HG03095 (cell line): ENCODE results near the gene RGP1.

Experiments used
- ATAC-seq: cut with Tn5 transposase; IDR thresholded peaks from one replicate; pipeline ENCODE4 v1.9.1; 2021; ENCODE audit warnings: moderate library complexity; ENCODE audit not compliant: unreplicated experiment

The RGP1 gene

DNA sequence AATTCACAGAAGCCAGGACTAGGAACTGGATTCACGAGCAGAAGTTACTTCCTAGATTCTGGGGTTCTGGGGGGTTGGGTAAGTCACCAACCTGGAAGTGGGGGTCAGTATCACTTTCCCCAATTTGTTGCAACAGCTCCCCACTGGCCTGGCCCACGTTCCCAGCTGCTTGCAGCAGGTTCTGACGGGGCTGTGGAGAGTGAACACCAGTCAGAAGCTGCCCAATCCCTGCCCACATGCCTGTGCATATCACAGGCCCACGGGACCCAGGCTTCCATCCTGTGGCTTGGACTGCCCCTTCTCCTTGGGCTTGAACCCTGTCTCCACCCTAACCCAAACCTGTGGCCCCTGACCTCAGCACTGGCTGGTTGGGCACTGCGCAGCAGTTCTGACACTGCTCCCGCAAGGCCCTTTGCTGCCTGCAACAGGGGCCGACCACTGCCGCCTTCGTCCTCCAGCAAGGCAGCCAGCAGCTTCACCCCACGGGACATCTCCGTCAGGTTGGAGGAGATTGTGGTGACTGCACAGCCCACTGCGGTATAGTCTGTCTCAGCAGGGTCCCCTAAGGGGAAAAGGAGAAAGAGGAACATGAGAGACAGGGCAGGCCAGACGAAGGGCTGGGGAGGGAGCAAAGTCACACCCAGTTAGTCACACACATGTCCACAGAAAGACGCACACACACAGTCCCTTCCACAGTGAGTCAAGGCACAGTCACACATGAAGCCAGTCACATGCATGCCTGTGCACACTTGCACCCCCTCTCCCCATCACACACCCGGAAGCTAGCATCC is 30.2 kb upstream of the RGP1 start:
- no peak for ATAC-seq

DNA sequence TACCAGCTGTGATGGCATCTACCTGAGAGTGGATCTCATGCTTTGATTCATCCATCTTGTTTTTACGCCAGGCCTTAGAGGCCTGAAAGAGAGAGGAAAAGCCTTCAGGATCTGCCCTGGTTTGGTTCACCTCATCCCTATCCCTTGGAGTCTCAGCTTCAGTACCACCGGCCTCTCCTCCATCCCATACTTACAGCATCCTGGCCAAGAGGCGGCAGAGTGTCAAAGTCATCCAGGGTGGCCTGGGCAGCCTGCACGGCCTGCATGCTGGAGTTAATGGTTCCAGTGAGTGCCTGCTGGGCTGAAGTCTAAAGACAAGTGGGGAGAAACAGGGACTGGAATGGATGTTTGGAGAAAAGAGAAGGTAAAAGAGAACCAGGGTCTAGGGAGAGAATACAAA is 29.5 kb upstream of the RGP1 start:
- no peak for ATAC-seq

DNA sequence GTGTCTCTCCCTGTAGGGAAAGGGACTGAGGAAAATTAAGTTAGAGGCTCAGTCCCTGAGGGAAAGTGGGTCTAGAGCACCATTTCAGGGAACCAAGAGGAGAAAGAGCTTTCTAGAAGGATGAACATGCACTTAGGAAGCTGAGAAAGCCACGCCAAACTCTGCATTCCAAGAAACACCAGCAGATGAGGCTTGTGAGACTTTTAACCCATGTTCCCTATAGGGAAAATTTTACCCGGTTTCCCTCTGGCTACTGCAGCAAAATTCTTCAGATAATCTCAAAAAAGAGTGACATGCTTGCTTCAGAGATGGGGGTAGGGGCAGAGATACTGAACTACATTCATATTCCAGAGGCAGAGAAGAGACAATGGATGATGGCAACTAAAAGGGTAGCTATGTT is 25.7 kb upstream of the RGP1 start:
- ATAC-seq = no peak

DNA sequence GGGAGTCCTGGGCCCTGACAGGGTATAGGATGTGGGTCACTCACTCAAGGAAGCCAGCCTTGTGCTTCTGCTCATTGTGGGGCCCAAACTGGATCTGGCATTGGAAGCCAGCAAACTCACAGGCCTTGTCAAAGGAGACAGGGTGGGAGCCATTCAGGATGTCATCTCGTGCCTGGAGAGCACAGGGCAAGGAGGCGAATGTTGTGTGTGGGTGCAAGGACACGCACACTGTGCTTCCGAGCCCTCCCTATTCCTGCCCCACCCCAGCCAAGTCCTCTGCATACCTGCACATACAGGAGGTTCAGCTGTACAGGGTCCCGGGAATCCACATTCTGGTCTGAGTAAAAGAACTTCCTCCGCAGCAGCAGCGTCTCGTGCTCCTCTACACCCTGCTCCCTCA is 25.2 kb upstream of the RGP1 start:
- no peak for ATAC-seq

DNA sequence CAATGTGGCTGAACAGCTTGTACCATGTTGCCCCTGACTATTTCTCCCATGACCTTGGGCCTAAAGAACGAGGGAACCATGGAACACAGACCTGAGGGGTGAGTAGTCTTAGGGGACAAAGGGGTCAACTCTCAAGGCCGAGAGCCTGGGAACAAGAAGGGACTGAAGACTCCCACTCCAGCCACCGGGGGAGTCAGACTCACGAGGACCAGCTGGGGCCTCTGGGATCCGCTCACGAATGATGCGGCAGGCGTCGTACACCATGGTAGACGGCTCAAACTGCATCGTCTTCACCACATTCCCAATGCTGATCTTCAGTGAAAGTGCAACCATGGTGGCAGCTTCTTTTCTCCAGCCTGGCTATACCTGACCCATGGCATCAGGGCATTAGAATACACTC is 23.7 kb upstream of the RGP1 start:
- no peak for ATAC-seq

DNA sequence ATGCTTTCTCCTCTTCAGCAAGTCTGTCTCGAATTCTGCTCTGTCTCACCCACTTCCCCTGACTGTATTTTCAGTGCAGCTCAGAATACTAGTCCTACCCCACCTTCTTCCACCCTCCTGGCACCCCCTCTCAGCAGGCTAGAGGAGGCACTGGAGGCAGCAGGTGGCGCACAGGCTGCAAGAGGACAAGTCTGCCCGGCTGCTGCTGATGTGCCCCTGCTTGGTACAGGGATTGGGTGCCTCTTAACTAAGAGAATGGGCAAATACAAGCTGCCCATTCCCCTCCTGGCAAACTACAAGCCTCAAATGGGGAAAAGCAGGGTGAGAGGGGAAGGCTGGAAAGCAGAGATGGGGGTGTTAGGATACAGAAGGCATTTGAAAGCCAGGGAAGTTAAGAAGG is 22.2 kb upstream of the RGP1 start:
- no peak for ATAC-seq

DNA sequence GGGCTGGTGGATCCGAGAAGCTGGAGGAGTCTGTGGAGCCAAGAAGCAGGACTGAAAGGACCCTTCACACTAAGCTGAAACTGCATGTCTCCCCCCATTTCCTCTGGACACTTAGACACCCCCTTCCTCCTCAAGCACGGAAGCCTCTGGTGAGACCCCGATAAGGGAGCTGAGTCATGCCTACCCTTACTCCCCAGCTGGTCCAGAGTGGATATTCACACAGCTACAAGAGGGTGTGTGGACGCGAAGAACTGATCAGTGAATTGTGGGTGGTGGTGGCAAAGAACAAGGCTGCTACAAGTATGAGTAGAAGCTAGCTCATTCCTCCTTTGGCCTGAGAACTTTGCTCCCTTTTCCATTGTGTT is 21.4 kb upstream of the RGP1 start:
- ATAC-seq = no peak

DNA sequence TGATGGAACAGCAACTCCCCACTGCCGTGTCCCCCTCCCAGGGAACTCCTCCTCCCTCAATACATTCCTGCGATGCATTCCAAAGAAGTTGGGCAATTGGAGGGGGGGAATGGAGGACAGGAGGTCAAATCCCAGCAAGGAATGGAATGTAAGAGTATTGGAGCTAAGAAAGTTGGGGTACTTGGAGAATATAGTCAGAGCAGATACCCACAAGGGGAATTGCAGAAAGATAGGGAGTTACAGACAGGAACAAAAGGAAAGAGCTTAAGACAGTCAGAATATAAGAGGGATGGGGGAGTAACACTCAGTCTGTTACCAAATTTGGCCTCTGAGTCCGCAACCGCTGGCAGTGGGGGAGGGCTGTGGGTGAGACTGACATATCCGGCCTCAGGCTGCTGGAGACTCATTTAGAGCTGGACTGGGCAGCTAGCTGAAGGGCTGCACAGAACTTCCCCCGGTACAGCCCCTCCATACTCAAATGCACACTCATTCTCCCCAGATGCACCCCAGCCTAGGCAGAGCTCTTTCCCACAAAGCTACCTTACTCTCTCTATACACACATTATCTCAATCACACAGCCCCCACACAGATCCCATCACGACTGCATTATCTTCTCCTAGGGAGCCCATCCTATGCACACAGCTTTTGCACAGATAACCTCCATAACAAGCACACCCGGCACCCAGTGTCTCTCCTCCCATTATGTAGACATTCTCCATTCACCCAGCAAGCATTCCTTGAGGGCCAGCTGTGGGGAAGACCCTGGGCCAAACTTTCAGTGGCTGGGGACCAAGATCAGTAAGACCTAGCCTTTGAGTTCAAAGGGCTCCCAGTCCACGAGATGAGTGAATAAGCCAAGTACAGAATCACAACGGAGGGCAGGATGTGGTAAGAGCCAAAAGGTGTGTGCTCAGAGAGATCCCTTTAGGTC is 20.8 kb upstream of the RGP1 start:
- ATAC-seq = no peak

DNA sequence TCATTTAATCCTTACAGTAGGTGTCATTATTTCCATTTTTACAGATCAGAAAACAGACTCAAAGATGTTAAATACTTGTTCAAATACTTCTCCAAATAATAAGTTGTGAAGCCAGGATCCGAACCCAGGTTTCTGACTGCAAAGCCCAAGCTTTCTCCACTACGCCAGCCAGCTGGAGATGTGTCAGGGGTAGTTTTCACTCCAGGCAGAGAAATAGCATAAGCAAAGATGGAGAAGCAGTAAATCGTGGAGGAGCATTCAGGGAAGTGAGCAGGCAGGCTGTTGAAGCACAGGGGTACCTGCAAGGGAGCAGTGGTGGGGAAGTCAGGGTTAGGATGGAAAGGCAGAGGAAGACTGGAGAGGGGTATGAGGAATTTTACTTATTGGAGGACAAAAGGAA is 20.0 kb upstream of the RGP1 start:
- no peak for ATAC-seq

DNA sequence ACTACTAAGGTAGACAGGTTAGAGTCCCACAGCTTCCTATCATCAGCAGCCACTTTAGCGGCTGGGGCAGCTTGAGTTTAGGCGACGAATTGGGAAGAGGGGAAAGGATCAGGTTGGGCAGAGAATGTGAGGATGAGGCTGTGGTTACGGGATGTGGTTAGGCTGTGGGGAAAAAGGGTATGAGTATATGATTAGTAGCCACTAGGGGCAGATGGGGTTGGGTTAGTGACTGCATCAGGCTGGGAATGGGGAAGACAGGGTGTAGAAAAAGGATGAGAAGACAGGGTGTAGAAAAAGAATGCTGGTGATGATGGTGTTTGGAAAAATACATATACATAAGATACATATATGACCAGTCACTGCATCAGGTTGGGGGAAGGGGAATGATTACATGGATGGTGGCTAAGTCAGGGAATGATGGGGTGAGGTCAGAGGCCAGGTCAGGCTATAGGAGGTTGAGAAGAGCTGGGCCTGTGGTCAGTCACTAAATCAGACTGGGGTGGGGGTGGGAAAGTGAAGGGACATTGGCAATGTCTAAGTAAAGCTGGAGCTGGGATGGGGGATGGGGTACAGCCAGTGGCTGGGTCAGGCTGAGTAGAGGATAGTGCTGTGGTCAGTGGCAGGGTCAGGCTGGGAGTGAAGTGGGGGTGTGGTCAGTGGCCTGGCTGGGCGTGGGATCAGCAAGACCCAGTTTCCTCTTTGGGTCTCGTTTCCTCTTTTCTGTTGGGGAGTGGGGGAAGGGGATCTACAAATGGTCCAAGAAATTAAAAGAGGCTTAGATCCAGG is 19.2 kb upstream of the RGP1 start:
- no peak for ATAC-seq

DNA sequence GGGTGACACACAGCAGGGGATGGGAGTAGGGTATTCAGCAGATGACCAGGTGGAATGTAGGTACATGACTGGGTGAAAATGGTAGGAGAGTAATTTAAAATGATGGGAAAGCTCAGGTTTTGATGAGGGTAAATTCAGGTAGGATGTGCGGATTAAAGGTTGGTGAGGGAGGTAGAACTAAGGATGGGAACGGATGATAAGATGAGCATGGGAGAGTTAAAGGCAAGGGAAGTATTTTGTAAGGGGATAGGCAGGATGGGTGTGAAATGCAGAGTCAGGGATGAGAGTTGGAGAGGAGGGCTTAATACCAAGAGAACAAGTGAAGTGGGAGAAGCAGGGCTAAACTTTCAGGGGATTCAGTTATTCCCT is 18.6 kb upstream of the RGP1 start:
- no peak for ATAC-seq

DNA sequence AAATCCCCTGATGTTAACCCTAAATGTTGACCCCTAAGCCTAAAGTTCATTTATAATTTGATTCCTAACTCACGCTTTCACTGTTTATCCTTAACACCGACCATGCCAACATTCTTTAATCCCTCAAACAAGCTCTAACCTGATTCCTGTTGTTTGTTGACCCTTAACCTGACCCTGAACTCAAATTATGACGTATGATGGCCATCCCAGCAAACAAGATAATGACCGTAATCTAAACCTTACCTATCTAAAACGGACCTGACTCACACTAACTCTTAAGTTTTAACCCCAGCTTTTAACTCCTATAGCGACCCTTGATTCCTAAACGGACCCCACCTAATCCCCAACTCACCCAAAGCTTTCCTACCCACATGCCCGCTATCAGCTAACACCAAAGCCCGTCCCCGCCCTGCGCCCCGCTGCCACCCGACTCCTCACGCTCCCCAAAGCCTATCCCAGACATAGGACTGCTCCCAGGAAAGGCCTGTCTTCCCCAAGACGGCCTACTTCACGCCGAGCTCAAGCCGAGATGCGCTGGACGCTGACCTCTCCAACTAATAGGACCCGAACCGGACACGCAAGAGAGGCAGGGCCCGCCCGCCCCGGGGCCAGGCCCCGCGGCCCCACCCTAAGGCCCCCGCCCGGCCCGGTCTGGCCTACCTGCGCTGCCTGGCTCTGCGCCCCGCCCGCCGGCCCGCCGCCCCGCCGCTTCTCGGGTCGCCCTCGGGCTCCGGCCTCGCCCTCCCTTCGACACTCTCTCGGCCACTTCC is 17.5 kb upstream of the RGP1 start:
- no peak for ATAC-seq

DNA sequence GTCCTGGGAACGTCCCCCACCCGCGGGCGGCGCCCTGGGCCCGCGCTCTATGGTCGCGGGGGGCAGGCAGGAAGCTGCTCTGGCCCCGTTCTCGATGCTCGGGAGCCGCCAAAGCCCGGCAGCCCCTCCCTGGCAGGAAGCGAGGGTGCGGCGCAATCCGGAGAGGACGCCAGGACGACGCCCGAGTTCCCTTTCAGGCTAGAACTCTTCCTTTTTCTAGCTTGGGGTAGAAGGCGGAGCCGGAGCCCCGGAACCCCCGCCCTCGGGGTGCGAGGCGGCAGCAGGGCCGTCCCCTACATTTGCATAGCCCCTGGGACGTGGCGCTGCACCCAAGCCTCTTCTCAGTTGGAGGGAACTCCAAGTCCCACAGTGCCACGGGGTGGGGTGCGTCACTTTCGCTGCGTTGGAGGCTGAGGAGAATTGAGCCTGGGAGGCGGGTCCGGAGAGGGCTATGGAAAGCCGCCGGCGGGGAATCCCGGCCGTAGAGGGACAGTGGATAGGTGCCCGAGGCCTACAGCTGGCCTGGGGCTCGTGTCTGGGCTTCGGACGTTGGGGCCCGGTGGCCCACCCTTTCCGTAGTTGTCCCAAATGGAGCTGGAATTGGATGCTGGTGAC is 16.8 kb upstream of the RGP1 start, which contains the start of the genes CREB3 and TLN1:
Gene CREB3 (plus strand): TSS at position 482 of the 615 bp plus-strand sequence. CDS start 107 bp downstream, at position 589.
Gene TLN1 (minus strand): TSS at position 11 of the 615 bp plus-strand sequence. CDS start 6,501 bp downstream, outside the sequence.
- ATAC-seq = peak; percentile 76

DNA sequence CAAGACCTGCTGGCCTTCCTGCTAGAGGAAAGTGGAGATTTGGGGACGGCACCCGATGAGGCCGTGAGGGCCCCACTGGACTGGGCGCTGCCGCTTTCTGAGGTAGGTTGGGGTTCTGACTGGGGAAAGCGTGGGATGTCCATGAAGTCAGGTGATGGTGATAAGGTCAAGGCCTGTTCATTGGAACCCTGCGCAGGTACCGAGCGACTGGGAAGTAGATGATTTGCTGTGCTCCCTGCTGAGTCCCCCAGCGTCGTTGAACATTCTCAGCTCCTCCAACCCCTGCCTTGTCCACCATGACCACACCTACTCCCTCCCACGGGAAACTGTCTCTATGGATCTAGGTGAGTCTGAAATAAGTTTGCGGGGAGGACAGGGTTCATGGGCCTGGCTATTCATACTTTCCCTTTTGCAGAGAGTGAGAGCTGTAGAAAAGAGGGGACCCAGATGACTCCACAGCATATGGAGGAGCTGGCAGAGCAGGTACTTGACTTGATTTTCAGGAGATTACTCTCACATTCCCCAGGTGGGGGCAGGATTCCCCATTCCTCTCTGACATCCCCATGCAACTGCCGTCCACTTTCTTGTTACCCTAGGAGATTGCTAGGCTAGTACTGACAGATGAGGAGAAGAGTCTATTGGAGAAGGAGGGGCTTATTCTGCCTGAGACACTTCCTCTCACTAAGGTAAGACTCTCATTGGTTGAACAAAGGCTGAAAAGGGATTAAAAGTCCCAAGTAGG is 16.1 kb upstream of the RGP1 start:
- no peak for ATAC-seq

DNA sequence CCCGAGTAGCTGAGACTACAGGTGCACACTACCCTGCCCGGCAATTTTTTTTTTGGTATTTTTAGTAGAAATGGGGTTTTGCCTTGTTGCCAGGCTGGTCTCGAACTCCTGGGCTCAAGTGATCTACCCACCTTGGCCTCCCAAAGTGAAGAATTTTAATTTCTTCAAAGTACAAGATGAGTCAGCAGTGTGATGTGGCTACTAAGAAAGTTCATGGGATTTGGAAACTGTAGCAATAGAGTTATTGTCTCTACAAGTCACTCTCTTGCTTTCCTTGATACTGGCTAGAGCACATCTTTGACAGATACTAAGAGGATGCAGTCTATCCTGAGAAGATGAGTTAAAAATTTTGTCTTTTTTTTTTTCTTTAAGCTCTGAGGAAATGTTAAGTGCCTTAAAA is 15.0 kb upstream of the RGP1 start:
- ATAC-seq = no peak

DNA sequence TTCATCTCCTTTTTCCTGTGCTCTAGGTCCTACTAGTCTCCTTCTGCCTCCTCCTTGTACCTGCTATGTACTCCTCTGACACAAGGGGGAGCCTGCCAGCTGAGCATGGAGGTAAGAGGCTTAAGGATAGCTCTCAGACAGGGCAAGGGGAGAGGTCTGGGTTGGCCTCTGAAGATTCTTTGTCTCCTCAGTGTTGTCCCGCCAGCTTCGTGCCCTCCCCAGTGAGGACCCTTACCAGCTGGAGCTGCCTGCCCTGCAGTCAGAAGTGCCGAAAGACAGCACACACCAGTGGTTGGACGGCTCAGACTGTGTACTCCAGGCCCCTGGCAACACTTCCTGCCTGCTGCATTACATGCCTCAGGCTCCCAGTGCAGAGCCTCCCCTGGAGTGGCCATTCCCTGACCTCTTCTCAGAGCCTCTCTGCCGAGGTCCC is 12.9 kb upstream of the RGP1 start:
- ATAC-seq = no peak

DNA sequence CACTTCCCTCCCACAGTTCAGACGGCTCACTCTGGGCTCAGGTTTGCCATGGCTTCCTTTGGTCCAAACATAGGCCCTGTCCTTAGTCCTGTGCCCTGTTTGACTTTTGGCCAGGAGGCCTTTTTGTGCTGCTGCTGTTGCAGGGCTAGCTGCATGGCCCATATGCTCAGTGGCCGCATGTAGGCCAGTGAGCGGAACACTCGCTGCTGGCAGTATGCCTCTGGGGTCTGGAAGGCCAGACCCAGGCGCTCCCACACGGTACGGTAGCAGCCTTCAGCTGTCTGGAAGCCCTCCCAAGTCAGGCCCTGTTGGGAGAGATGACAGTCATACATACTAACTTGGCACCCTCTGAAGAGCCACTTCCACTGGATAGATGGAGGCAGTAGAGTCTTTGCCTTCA is 11.9 kb upstream of the RGP1 start:
- ATAC-seq = no peak

DNA sequence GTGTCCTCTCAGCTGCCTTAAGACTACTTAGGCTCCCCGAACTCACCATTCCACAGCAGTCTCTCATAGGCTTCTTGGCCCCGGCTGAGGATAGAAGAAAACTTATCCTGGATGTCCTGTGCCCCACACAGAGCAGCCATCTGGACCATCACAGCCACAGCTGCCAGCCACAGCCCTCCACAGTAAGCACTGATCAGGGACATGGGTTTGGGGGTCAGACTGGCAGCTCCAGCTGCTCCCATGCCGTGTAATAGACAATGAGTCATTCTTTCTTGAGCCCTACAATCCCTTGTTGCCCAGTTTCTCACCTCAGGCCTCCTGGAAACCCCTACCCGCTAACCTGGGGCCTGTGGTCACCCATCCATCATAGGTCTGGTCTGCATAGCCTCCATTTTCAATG is 10.9 kb upstream of the RGP1 start:
- no peak for ATAC-seq

DNA sequence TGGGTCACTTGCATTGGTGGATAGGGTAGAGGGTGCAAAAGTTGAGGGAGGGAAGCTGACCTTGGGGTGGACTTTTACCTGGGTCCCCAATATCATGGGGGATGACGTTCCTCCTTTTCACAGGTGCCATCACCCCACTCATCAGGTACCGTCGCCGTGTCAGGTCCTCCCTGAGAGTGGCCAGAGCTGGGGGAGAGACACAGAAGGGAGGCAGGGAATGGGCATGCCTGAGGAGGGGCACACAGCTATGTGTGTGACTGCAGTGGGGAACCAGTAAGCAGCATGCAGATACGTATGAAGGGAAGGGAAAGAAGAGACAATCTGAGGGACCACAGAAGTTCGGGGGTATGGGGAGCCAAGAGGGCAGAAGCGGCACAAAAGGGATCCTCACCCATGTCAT is 10.2 kb upstream of the RGP1 start:
- no peak for ATAC-seq
